C4-2B (cell line): ENCODE measurements around the gene PAXX.

ENCODE experiments used
- CTCF ChIP-seq: fragments of 450-650 bp; conservative IDR thresholded peaks from 2 replicates; pipeline ENCODE4 v1.5.1; 2017; ENCODE audit warnings: mild to moderate bottlenecking
- ZFX ChIP-seq: fragments of 450-650 bp; IDR thresholded peaks from 2 replicates; pipeline ENCODE4 v1.6.1; 2017

GRCh38 chr9:136947028-136947891, 45.0 kb upstream of the PAXX start:
- TF ChIP-seq CTCF, result no peak
- TF ChIP-seq ZFX, result no peak
